Cerebellar nuclear complex (tissue), 1 donor: ENCODE measurements around the gene TSC22D4.
"Not testable (repeated sequence)": the region's sequence is repeated elsewhere in the genome, so short reads cannot be mapped to it uniquely, and the experiment has no call there.

Source experiments
- DNase-seq, 2 experiments: peaks; one replicate each; lab custom pipeline; 2025; lab: John Stamatoyannopoulos, UW

The TSC22D4 gene

GRCh38 chr7:100444311-100445278 is 34.4 kb downstream of the TSC22D4 start:
- no peak for DNase-seq

GRCh38 chr7:100443096-100443840 is 35.7 kb downstream of the TSC22D4 start:
- DNase-seq: no peak

- DNase-seq: no peak
Measured at GRCh38 chr7:100441641-100442535, 37.1 kb downstream of the TSC22D4 start.

- not testable (repeated sequence) for DNase-seq
Measured at GRCh38 chr7:100439244-100439643, 39.8 kb downstream of the TSC22D4 start.

- DNase-seq: not testable (repeated sequence)
Measured at GRCh38 chr7:100438731-100439130, 40.3 kb downstream of the TSC22D4 start.

- DNase-seq: no peak
Measured at GRCh38 chr7:100438172-100438571, 40.8 kb downstream of the TSC22D4 start.

- DNase-seq: no peak
Measured at GRCh38 chr7:100437150-100438100, 41.6 kb downstream of the TSC22D4 start.

GRCh38 chr7:100435401-100436304 is 43.4 kb downstream of the TSC22D4 start:
- no peak for DNase-seq

- no peak for DNase-seq
Measured at GRCh38 chr7:100434297-100435144, 44.5 kb downstream of the TSC22D4 start.

- DNase-seq: no peak
Measured at GRCh38 chr7:100433592-100434296, 45.3 kb downstream of the TSC22D4 start.

GRCh38 chr7:100433276-100433591 is 45.8 kb downstream of the TSC22D4 start:
- DNase-seq: no peak

GRCh38 chr7:100432621-100433275 is 46.3 kb downstream of the TSC22D4 start:
- no peak for DNase-seq

GRCh38 chr7:100432053-100432452 is 47.0 kb downstream of the TSC22D4 start:
- DNase-seq: no peak

GRCh38 chr7:100431286-100431735 is 47.7 kb downstream of the TSC22D4 start:
- DNase-seq: no peak

- no peak for DNase-seq
Measured at GRCh38 chr7:100430493-100431285, 48.3 kb downstream of the TSC22D4 start.

GRCh38 chr7:100429637-100430492 is 49.1 kb downstream of the TSC22D4 start, which contains the start of gene MEPCE:
MEPCE (plus strand) TSS chr7:100429831; CDS start chr7:100430019, 188 bp downstream.
- DNase-seq: peak; percentile 12 to 69
